NCI-H1694 (cell line): Measurements from ENCODE around the gene HDHD5.
"Not testable (repeated sequence)": the region's sequence is repeated elsewhere in the genome, so short reads cannot be mapped to it uniquely, and the experiment has no call there.

ENCODE experiments used
- DNase-seq: peaks from one replicate; lab custom pipeline; 2025; lab: John Stamatoyannopoulos, UW

Gene HDHD5

DNA sequence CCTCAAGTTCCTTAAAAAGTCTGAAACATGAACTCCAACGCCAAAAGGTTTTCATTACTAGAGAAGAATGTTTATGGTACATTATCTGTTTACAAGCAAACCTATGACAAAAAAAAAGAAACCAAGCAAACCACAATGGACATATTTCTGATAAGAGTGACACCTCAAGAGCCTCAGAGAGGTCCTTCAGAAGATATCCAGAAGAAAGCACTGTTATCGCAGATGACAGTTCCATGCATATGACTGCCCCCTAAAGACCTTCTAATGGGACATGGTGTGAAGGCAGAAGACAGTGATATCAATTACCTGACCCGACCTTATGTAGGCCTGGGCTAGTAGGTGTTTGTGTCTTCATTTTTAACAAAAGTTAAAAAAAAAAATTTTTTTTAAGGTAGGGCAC, 3.1 kb downstream of the HDHD5 start:
- no peak for DNase-seq

DNA sequence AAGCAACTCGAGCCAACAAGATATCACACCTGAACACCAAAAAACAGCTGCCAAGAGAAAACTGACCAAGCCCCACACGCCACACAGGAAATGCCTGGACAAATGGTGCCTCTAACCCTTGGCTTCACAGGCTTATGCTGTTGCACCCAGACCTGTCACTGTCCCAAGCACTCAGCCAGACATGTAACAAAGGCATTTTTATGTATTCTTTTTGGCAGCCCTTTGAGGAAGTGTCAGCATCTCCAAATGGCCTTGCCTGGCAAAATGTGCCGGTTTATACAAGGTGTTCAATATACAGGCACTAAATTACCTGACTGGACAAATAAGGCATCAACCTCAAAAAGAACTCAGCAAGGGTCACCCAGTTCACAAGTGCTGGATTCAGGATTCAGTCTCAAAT, 6.1 kb downstream of the HDHD5 start:
- no peak for DNase-seq

DNA sequence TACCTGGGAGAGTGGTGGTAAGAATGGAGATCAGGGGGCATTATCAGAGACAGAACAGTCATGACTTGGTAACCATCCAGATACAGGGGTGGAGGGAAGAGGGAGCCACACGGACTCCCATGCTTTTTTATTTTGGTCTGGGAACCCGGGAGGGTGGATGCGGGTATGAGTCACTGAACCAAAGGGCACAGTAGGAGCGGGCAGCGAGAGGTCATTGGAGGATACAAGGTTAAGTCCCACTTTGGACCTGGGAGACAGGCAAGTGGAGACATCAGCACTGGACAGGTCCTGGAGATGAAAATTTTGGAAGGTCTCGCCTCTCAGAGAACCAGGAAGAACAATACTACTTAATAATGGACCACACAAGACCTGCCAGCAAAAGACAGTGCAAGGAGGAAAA, 6.7 kb downstream of the HDHD5 start:
- no peak for DNase-seq

DNA sequence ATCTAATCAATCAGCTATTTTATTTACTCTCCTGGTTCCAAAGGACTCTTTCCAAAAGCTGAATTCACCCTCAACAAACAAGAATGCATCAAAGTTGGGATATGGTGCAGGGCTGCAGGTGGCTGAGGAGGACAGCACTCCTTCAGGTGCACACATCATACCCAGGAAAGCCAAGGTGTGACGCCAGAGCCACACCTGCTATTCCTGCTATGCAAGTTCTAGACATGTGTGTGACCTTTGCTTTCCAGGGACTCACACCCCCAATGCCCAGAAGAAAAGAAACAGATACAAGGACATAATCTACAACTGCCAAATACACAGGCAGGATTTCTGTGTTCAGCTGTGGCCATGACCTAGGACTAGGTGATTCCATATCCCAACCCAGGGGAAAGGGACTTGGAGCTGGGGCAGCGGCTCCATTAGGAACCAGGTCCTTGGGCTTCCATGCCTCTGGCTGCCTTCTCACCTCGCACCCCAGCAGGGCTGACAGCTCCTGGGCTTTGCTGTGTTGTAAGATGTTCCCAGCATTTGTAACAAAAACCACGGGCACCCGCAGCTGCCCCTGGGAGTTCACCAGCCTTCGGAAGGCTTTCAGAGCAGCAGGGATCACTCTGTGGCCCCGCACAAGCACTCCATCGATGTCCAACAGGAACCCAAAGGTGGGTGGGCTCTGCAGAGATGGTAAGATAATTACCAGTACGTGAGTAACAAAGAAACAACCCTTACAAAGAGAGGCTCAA, 9.8 kb downstream of the HDHD5 start:
- no peak for DNase-seq

DNA sequence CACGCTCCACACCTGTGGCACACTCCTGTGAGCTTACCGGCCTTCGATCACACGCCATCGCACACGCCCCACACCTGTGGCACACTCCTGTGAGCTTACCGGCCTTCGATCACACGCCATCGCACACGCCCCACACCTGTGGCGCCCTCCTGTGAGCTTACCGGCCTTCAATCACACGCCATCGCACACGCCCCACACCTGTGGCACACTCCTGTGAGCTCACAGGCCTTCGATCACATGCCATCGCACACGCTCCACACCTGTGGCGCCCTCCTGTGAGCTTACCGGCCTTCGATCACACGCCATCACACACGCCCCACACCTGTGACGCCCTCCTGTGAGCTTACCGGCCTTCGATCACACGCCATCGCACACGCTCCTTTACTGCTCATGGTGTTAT, 11.6 kb downstream of the HDHD5 start:
- not testable (repeated sequence) for DNase-seq

DNA sequence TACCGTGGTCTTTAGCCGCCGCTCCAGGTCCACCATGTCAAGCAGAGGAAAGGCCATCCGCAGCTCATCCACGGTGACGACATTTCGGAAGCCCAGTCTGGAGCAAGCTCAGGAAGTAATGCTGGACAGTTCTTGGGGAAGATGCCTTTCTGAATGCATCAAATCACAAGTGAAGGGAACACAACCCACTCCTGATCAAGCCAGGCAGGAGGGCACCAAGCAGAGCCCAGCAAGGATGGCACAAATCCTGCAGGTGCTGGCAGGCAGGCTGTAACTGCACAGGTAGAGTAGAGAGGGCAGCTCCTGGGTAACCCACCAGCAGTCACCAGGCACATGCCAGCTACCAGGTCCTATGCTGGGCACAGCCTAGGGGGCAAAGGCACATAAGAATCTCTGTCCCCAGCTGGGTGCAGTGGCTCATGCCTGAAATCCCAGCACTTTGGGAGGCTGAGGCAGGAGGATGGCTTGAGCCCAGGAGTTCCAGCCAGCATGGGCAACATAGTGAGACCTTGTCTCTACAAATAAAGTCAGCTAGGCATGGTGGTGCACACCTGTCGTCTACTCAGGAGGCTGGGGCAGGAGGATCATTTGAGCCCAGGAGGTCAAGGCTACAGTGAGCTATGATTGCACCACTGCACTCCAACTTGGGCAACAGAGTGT, 13.9 kb downstream of the HDHD5 start:
- DNase-seq = no peak

DNA sequence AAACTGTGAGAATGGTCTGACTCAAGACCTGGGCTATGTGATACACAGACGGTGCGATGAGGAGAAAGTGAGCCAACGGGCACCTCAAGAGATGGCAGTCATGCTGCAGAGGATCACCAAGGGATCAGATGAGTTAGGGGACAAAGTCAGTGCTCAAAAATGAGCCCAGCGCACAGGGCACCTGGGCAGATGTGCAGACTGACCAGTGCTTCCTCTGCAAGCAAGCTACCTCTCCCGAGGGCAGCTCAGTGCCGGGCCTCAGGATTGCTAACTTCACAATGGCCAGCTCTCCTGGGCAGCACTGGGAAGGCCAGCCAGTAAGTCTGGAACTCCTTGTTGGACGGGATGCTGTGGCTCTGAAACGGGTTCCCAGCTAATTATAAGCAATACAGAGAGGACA, 15.3 kb downstream of the HDHD5 start:
- no peak for DNase-seq

DNA sequence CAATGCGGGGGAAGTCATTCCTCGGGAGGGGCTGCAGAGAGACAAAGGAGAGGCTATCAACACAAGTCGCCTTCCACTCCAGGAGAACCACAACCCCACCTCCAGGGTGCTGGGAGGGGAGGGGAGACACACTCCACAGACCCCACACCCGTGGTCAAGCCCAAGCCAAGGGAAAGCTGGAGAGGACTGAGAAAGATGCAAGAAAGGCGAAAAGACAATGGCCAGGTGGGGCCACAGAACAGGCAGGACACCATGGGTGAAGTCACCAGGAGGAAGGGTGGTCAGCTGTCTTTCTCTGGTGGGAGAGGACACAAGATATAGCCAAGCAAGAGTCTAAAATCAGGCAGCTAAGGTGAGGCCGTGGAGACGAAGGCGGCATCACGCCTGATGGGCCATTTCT, 16.0 kb downstream of the HDHD5 start:
- DNase-seq = no peak

DNA sequence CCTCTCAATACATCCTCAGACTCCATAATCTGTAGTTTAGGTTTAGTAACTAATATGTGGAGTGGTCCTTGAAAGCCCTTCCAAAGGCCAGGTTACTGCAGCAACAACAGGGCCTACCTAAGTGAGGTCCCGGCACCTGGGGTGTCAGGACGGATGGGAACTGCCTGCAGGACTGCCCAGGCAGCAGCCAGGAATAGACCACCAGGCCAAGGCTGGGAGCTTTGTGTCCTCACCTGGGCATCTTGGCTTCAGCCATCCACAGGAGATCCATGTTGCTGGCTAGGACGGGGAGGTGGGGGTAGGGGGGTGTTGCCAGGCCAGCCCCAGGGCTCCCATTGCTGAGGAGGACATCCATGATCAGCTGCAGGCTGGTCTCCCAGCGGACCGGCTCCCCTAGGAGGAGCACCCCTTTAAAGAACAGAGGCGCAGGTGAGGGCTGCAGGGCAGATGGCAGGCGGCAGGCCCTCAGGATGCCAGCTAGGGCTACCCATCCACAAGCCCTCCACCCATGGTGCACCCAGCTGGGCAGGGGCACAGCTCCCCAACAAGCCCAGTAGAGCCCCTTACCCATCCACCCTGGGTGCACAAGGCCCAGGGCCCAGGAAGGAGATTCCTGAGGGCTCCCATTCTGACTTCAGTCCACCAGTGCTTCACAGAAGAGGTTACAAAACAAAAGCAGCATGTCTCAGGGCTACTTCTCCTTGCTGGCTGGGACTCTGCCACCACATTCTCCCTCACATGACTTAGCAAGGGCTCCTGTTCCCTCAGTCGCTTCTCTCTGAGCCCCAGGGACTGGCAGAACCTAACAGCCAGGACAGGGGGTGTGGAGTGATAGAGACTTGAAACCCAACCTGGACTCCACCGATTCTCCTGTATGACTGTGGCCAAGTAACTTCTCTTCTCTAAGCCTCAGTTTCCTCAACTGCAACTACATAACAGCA, 18.0 kb downstream of the HDHD5 start:
- DNase-seq = no peak

DNA sequence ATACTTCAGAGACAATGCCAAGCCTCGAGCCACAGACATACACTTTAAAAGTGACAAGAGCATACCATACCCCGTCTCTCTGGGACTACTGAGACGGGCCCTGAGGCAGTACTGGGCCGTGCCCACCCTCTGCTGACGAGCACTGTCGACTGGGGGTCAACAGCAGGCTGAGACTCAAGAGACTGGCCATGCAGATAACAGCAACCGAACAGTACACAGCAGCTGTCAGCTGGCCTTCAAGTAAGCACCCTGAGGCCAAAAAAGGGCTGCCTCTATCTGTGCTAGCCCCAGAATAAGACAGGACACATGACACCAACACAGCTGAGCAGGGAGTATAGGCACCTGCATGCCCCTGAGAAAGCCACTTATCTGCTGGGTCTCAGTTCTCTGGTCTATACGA, 19.1 kb downstream of the HDHD5 start:
- no peak for DNase-seq

DNA sequence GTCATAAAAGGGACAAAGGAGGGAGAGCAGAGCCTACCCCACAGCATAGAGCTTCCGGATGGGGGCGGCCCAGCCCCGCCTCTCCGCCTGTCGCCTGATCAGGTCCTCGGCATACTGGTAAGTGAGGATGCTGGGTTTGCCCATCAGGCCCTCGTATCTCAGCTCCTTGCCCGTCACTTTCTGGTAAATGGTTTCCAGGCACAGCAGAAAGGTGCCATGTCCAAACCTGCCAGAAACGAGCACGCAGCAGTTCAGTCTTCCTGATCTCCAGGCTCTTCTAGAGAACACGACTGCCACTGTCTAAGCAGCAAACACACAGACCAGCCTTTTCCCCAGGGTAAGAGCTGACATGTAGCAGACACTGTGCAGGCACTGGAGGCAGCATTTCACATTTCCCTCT, 20.6 kb downstream of the HDHD5 start:
- DNase-seq = no peak

DNA sequence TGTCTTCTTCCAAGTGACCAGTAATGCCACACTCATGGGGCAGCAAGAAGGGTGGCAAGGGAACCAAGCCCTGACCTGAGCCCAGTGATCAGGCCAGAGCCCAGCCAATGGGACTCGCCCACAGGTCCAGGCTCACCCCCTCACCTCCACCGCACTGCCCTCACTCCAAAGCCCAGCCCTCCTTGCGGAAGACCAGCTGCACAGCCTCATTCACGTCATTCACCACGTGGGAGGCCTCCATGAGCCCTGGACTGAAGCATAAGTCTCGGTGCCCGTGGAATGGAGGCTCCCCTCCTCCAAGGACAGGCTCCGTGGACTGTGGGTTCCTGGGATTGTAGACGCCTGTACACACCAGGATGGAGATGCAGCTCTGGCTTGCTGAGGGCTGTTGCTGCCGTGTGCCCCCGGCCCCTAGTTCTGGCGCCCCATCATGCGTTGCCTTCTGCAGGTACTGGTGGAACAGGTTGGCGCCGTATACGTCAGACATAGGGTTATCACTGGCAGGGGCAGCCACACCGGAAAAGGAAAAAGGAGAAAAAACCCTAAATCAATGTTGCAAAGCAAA, 21.1 kb downstream of the HDHD5 start:
- DNase-seq = no peak

DNA sequence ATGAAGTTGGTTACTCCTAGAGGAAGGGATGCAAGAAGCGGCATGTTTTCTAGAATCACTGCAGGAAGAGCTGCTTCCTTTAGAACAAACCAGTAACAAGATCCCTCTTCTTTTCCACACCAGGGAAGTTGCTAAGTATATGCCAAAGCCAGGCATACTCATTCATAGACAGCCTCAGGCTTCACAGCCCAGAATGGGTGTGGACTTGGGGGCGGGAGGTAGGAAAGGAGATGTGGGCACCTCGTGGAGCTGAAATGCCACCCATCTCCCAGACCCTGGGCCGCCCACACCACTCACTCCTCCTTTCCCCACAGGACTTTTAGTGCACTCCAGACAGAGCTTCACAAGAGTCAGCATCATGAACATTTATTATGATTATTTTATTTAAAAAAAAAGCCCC, 21.9 kb downstream of the HDHD5 start:
- DNase-seq = no peak

DNA sequence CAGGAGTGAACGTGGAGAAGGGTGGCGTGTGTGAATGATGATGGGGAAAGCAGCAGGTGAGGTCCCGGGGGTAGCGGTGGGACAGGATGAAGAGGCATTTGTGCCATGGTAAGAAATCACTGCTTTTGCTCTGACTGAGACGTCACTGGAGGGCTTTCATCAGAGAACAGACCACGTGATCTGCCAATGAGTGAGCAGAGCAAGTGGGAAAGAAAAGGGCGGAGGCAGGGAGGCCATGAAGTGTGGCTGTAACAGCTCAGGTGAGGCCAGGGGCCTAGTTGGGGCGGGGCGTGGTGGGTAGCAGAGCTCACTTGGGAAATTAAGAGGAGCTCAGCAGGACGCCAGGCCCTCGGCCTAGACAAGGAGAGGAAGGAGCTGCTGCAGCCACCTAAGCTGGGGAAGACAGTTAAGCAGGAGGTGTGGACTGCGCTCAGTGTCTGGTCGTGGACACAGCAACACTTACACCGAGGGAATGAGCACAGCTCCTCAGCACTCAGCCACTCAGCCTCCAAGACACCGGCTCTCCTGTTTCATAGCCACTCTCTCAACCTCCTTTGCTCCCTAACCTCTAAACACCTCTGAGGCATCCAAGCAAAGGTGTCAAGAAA, 23.8 kb downstream of the HDHD5 start:
- DNase-seq = no peak

DNA sequence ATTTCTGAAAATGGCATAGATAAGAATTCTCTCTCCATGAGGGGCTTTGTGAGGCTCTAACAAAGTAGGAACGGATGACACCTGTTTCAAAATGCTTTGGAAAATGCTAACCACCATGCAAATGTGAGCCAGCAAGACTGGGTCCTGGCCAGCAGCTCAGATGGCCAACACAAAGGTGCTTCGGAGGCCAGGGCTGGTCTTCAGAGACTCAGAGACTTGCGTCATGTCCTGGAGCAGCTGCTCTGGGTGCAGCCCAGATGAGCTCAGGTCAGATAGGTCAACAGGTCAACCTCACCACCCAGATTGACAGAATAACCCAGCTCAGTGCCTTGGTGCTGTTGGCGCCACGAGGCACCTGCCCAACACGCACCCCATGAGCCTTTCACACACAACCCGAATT, 25.9 kb downstream of the HDHD5 start:
- DNase-seq = no peak

DNA sequence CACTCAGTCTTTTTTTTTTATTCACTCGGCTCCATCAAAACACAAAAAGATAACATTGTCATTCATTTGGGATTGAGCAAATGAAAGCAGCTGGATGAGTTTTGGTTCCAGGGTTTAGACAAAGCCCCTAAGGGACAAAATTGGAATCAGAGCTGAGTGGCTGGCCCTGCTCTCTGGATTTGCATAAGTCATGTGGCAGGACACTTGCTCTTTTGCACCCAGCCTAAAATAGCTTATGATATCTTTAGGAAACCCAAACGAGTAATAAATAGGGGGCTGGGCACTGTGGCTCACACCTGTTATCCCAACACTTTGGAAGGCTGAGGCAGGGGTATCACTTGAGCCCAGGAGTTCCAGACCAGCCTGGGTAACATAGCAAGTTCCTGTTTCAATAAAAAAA, 27.0 kb downstream of the HDHD5 start:
- DNase-seq = no peak

DNA sequence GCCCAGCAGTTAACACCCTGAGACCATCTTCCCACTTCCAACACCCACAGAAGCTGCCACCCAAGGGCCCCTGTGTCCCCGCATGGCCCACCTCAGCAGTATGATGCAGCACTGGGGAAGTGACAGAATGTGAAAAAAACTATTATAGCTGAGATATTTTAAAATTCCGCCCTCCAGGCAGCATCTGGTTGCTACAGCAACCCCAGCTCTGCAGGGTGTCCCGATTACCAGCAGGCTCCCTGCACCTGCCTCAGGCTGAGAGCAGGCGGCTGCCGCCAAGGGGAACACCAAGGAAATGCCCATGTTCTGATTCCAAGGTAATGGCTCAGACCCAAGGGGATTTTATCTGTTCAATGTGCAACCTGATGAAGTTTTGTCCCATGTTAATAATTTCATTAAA, 27.4 kb downstream of the HDHD5 start:
- DNase-seq = peak; percentile 9

DNA sequence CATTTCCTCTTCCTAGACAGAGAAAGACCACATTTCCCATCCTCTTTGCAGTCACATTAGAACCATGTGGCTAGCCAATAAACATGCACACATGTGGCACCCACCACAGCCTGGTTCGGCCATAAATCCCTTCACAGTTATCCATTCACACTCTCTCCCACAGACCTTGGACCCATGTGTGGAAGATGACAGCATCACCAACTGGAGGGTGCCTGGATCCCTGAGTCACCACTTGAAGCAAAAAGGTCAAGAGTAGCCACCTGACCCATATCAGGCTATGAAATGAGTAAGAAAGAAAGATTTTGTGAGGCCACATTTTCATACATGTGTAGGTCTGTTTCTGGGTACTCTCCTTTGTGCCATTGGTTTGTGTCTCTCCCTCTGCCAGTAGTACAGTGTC, 28.9 kb downstream of the HDHD5 start:
- DNase-seq = no peak

DNA sequence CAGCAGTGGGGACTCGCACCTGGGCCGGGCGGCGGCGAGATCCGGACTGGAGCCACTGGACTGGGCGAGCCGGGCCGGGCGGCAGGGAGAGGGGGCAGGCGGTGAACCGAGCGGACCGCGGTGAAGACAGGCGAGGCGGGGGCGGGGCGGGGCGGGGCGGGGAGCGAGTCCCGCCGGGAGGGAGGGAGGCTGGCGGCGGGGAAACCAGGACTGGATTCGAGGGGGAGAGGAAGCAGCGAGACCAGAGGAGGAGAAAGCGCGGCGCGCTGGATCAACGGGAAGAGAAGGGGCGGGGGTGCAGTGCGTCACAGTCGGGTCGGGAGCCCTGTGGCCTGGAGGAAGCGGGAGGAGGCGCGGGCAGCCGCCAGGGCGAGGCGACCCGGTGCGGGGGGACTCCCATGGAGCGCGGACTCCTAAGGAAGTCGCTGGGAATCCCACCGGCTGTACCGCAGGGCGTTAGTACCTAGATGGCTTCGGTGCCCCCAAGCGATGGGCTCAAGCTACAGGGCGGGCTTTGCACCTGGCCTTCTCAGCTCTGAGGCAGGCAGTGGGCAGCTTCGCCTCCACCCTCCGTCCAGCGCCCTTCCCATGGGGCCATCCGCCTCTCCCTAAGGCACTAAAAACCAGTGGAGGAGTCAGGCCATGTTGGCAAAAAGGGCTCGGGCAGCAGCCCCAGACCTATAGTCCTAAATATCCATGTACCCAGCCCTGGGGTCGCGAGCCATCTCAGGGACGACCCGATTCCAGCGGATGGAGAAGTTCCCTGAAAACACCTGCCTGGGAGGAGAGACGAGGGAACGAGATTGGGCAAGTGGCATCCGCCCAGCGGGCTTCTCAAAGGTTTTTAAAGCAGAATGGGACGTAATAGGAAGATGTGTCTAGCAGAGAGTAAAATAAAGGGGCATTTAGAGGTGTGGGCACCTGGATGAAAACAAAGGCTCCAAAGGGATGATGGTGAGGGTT, 37.6 kb downstream of the HDHD5 start, which contains the start of gene TMEM121B:
Gene TMEM121B (minus strand): TSS at position 128 of the 963 bp plus-strand sequence. CDS start 233 bp downstream, outside the sequence.
- DNase-seq = peak; percentile 69

DNA sequence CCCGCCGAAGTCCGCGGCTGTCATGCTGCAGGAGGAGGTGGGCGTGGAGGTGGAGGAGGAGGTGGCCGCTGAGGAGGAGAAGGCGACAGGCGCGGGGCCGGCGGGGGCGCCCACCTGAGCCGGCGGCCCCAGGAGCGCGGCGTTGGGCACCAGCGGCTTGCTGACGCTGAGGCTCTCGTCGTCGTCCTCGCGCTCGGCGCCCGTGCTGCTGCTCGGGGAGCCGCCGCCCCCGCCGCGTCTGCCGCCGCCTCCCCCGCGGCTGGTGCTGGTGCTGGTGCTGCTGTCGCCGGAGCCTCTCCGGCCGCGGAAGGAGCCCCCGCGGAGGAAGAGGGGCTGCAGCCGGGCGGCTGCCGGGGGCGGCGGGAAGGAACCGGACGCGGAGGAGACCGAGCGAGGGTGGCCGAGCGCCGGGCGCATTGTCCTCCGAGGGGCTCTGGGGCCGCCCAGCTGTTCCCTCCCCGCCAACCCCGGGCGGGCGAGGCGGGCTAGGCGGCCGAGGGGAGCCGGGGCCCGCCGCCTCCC, 38.3 kb downstream of the HDHD5 start:
- DNase-seq = no peak
